Erythroblast (primary cell): ENCODE results near the gene TTC39B.

Experiments used
- GATA1 ChIP-seq: IDR thresholded peaks from 2 replicates; pipeline ENCODE4 v1.6.1; 2011; ENCODE audit warnings: low read depth, mild to moderate bottlenecking, control low read depth, low read length, moderate library complexity
- POLR2A ChIP-seq: IDR thresholded peaks from 2 replicates; pipeline ENCODE4 v1.6.1; 2011; ENCODE audit warnings: mild to moderate bottlenecking, low read length

- TF ChIP-seq POLR2A (no peak), GATA1 (no peak)
Measured at GRCh38 chr9:15150939-15151338, 156.1 kb downstream of the TTC39B start.
